Esophagus muscularis mucosa (tissue), 4 donors: ENCODE data around the gene NDUFV1. TPM values are rescaled to one million over a fixed set of nuclear protein-coding genes. Genes with fewer than 3 reads are reported as not detected.

Experiments
- DNase-seq: peaks from one replicate; pipeline ENCODE4 v3.0.0-alpha.2; 2017; ENCODE audit errors: extremely low spot score
- H3K27ac ChIP-seq, 4 donors: fragments of 200-600 bp; sonication (generic); replicated peaks in 1 of 4; 1 replicate in 3 of 4; 2 replicates in 1 of 4; pipeline ENCODE4 v1.5.1; 2016 to 2019; ENCODE audit warnings: mild to moderate bottlenecking in 1 of 4
- H3K27me3 ChIP-seq, 4 donors: fragments of 200-600 bp; sonication (generic); one replicate each; pipeline versions ENCODE4 v1.5.1 to v1.6.0; 2016 to 2019
- H3K36me3 ChIP-seq, 4 donors: fragments of 200-600 bp; sonication (generic); one replicate each; pipeline ENCODE4 v1.5.1; 2016 to 2019
- H3K4me1 ChIP-seq, 4 donors: fragments of 200-600 bp; sonication (generic); one replicate each; pipeline ENCODE4 v1.5.1; 2016 to 2019
- H3K4me3 ChIP-seq, 4 donors: fragments of 200-600 bp; sonication (generic); 1 replicate in 2 of 4; 2 replicates in 2 of 4; pipeline ENCODE4 v1.5.1; 2016 to 2019; ENCODE audit warnings: mild to moderate bottlenecking in 4 of 4, moderate library complexity in 1 of 4
- H3K9me3 ChIP-seq, 4 donors: fragments of 200-600 bp; sonication (generic); 1 replicate in 3 of 4; 2 replicates in 1 of 4; pipeline ENCODE4 v1.5.1; 2016 to 2019
- CTCF ChIP-seq, 3 experiments: fragments of 200-600 bp in 2 of 3; fragments of 450-650 bp in 1 of 3; sonication (generic) in 2 of 3; IDR thresholded peaks; one replicate each; pipeline ENCODE4 v1.5.1; 2017 to 2019; ENCODE audit warnings: antibody characterized with exemption in 3 of 3, mild to moderate bottlenecking in 2 of 3, moderate library complexity in 1 of 3
- EP300 ChIP-seq: sonication (generic); formaldehyde crosslinking; IDR thresholded peaks from one replicate; pipeline ENCODE4 v1.6.1; 2017; ENCODE audit warnings: antibody characterized with exemption
- POLR2A ChIP-seq: fragments of 450-650 bp; IDR thresholded peaks from one replicate; pipeline ENCODE4 v1.6.1; 2017; ENCODE audit warnings: antibody characterized with exemption, moderate library complexity, mild to moderate bottlenecking, low read depth
- POLR2AphosphoS5 ChIP-seq, 2 donors: sonication (generic); formaldehyde crosslinking; IDR thresholded peaks; one replicate each; pipeline ENCODE4 v1.6.1; 2017; ENCODE audit warnings: antibody characterized with exemption in 2 of 2
- WGBS: methylation state at CpG from one replicate; pipeline ENCODE4 v1.1.5; 2018; 5-methylcytosine and 5-hydroxymethylcytosine counted together
- intact Hi-C: fragments of 100-400 bp; cut with DNase I; formaldehyde crosslinking; loops from one replicate; pipeline ENCODE4 v1.15.1; 2023
- total RNA-seq, 4 donors: library from RNA; depleted of rRNA; stranded (reverse); fragments of >200 nt; gene quantifications; one replicate each; pipeline versions ENCODE4 v1.1.0 to v1.2.1, GENCODE V29; 2016

The NDUFV1 gene
- total RNA-seq, 4 donors from 2014 or later = 196 to 252 (median 212) TPM

- peaks cover 11 to 24% (median 21%) of the 10 kb centered on the region in 4 donors for H3K36me3 ChIP-seq
- H3K27me3 ChIP-seq = peaks cover 0 to 5% (median 0%) of the 10 kb centered on the region in 4 donors
- H3K4me1 ChIP-seq = peaks cover 19 to 34% (median 28%) of the 10 kb centered on the region in 4 donors
- 77% methylated on average over 11 of the region's 11 CpGs for WGBS
- DNase-seq = no peak
- intact Hi-C loops = loop anchor here (5.0 kb wide), 1 partner anchor 33 kb away; no protein-coding TSS in a partner anchor
- H3K9me3 ChIP-seq = no peaks in the 10 kb centered on the region
- peak overlapping the region; percentile 84 to 90 (median 87) for H3K27ac ChIP-seq
- no peak for TF ChIP-seq POLR2AphosphoS5 (IDR thresholded peaks at IDR 0.05)
- no peak for TF ChIP-seq POLR2A
- TF ChIP-seq CTCF (IDR thresholded peaks at IDR 0.05) = no peak
- H3K4me3 ChIP-seq = peak overlapping the region in 1 of 4 donors; percentile 99
Measured at GRCh38 chr11:67605231-67606011, 1.3 kb upstream of the NDUFV1 start.

- Histone ChIP-seq H3K27me3 (peaks cover 0 to 5% (median 0%) of the 10 kb centered on the region in 4 donors), H3K4me3 (peak overlapping the region; percentile 71 to 100 (median 96)), H3K36me3 (peaks cover 17 to 30% (median 28%) of the 10 kb centered on the region in 4 donors), H3K4me1 (peaks cover 19 to 34% (median 28%) of the 10 kb centered on the region in 4 donors), H3K27ac (peak overlapping the region; percentile 84 to 90 (median 87)), H3K9me3 (no peaks in the 10 kb centered on the region)
- intact Hi-C loops = loop anchor here (5.0 kb wide), 1 partner anchor 34 kb away; no protein-coding TSS in a partner anchor
- TF ChIP-seq CTCF (IDR thresholded peaks at IDR 0.05) (no peak), POLR2AphosphoS5 (IDR thresholded peaks at IDR 0.05) (no peak), POLR2A (no peak), EP300 (no peak)
- 58% methylated on average over 8 of the region's 17 CpGs for WGBS
- no peak for DNase-seq
Measured at GRCh38 chr11:67606093-67606491, 644 bp upstream of the NDUFV1 start.

- Histone ChIP-seq H3K4me1 (peaks cover 19 to 34% (median 28%) of the 10 kb centered on the region in 4 donors), H3K36me3 (peaks cover 31 to 45% (median 42%) of the 10 kb centered on the region in 4 donors), H3K27ac (peak overlapping the region; percentile 84 to 90 (median 87)), H3K9me3 (no peaks in the 10 kb centered on the region), H3K27me3 (peaks cover 0 to 5% (median 0%) of the 10 kb centered on the region in 4 donors), H3K4me3 (peak overlapping the region; percentile 71 to 100 (median 96))
- no peak for DNase-seq
- intact Hi-C loops = loop anchor here (5.0 kb wide), 1 partner anchor 35 kb away; no protein-coding TSS in a partner anchor
- TF ChIP-seq POLR2A (no peak), POLR2AphosphoS5 (IDR thresholded peaks at IDR 0.05) (no peak), EP300 (no peak), CTCF (IDR thresholded peaks at IDR 0.05) (no peak)
- WGBS = 47% methylated on average over 9 of the region's 9 CpGs
Measured at GRCh38 chr11:67607507-67607906, 771 bp downstream of the NDUFV1 start.

- DNase-seq = no peak
Measured at GRCh38 chr11:67608486-67608885, 1.8 kb downstream of the NDUFV1 start.

More at GRCh38 chr11:67608486-67608885, 1.8 kb downstream of the NDUFV1 start:
- no peak for TF ChIP-seq EP300
- no peak for TF ChIP-seq CTCF (IDR thresholded peaks at IDR 0.05)
- TF ChIP-seq POLR2AphosphoS5 (IDR thresholded peaks at IDR 0.05) = no peak
- no peak for TF ChIP-seq POLR2A
- Histone ChIP-seq H3K9me3 (no peaks in the 10 kb centered on the region), H3K4me3 (no peak overlapping the region), H3K27ac (no peak overlapping the region), H3K4me1 (peaks cover 19 to 36% (median 29%) of the 10 kb centered on the region in 4 donors), H3K27me3 (peaks cover 0 to 5% (median 0%) of the 10 kb centered on the region in 4 donors), H3K36me3 (peaks cover 31 to 52% (median 49%) of the 10 kb centered on the region in 4 donors)
- WGBS = 94% methylated on average over 8 of the region's 8 CpGs
- intact Hi-C loops = loop anchor here (5.0 kb wide), 1 partner anchor 36 kb away; no protein-coding TSS in a partner anchor
